ENCODE data around the gene PLEKHG4B. TPM values are rescaled to one million over a fixed set of nuclear protein-coding genes. Genes with fewer than 3 reads are reported as not detected.

Gene PLEKHG4B
- total and polyA plus RNA-seq, 2 of the 8 experiments (the other 6 are each of a cell fraction or from before 2014, with no cell fraction given) = 31.1 to 43.6 TPM

- no peak overlapping the region for H3K14ac ChIP-seq (ENCODE audit: insufficient read length)
- H4K5ac ChIP-seq (ENCODE audit: insufficient read length, low read depth, low read length) = no peak overlapping the region
- no peak overlapping the region for H2BK20ac ChIP-seq (ENCODE audit: low read length)
- H3K9ac ChIP-seq (replicated peaks in 1 of 4; ENCODE audit: extremely low read depth in 1 of 4, low read depth in 3 of 4, low read length in 3 of 4) = no peak overlapping the region
- H2BK120ac ChIP-seq (replicated peaks; ENCODE audit: low read depth, low read length) = no peak overlapping the region
- CTCF ChIA-PET (ENCODE audit: partially characterized antibody) = interaction anchor here (1.1 to 1.3 kb wide), 4 partner anchors 9 to 15 kb away, joined by 3 to 5 read pairs (median 4); partner anchors contain the start of genes CCDC127, LRRC14B and SDHA
- no peak overlapping the region for H3K23ac ChIP-seq (ENCODE audit: insufficient read length)
- no peak overlapping the region for H3K4ac ChIP-seq (replicated peaks; ENCODE audit: insufficient read length, low read depth, low read length)
- no peak overlapping the region for H3K4me3 ChIP-seq (ENCODE audit: extremely low read depth in 1 of 4, insufficient read depth in 2 of 4, low read depth in 3 of 4, low read length in 4 of 4)
- H3K79me2 ChIP-seq (ENCODE audit: control insufficient read depth in 1 of 2, insufficient read depth in 2 of 2, low read length in 2 of 2) = peaks cover 3 to 16% of the 10 kb centered on the region in 2 experiments; a peak in 1 of 4 replicates
- FAIRE-seq (no peak), DNase-seq (ENCODE audit: low read depth in 1 of 2, low spot score in 2 of 2) (peak in 1 of 2 experiments; percentile 32)
- POLR2A ChIA-PET (ENCODE audit: partially characterized antibody) = interaction anchor here (0.7 to 2.9 kb wide), 3 partner anchors 12 to 65 kb away, joined by 3 to 11 read pairs (median 5); partner anchors contain the start of genes LRRC14B and SDHA
- H3K18ac ChIP-seq (ENCODE audit: extremely low read depth, low read length) = no peak overlapping the region
- H3K79me1 ChIP-seq (ENCODE audit: low read depth, low read length) = no peaks in the 10 kb centered on the region; the same call in 1 of the 2 replicates
- no peaks in the 10 kb centered on the region for H3K27me3 ChIP-seq (replicated peaks in 1 of 4; ENCODE audit: control insufficient read depth in 3 of 4, extremely low read depth in 1 of 4, insufficient read depth in 3 of 4, low read length in 3 of 4)
- H3K4me2 ChIP-seq (ENCODE audit: insufficient read depth in 1 of 2, low read depth in 2 of 2, low read length in 2 of 2) = no peak overlapping the region
- TF ChIP-seq CBX5 (IDR thresholded peaks at IDR 0.05; ENCODE audit: low read depth, low read length) = no peak
- no peak for TF ChIP-seq SP4 (IDR thresholded peaks at IDR 0.05; ENCODE audit: low read length)
- no peak for TF ChIP-seq ATF3 (IDR thresholded peaks at IDR 0.05; ENCODE audit: insufficient read depth, low read depth, low read length)
- TF ChIP-seq SIRT6 (IDR thresholded peaks at IDR 0.05; ENCODE audit: low read length) = no peak
- no peak for TF ChIP-seq POU5F1 (IDR thresholded peaks at IDR 0.05; ENCODE audit: low read depth, low read length)
- TF ChIP-seq KDM5A (IDR thresholded peaks at IDR 0.05; ENCODE audit: low read length) = no peak
- no peak for TF ChIP-seq TCF12 (IDR thresholded peaks at IDR 0.05; ENCODE audit: low read depth, low read length)
- TF ChIP-seq SUZ12 (IDR thresholded peaks at IDR 0.05; ENCODE audit: low read length) = no peak
- peaks cover 5 to 22% of the 10 kb centered on the region in 2 experiments for H4K20me1 ChIP-seq (replicated peaks in 1 of 2; ENCODE audit: control insufficient read depth in 1 of 2, insufficient read depth in 2 of 2, low read length in 2 of 2)
- H2AK5ac ChIP-seq (ENCODE audit: low read depth, low read length) = no peak overlapping the region
- H3K23me2 ChIP-seq (ENCODE audit: low read depth, low read length) = no peaks in the 10 kb centered on the region
- no peak overlapping the region for H2BK15ac ChIP-seq (ENCODE audit: low read length)
- H3K36me3 ChIP-seq (ENCODE audit: control insufficient read depth in 2 of 4, insufficient read depth in 4 of 4, low read length in 3 of 4) = peaks cover 2 to 16% (median 10%) of the 10 kb centered on the region in 4 experiments
- no peaks in the 10 kb centered on the region; a peak in 1 of 7 replicates for H3K4me1 ChIP-seq (replicated peaks in 1 of 4; ENCODE audit: control insufficient read depth in 3 of 4, insufficient read depth in 4 of 4, low read length in 3 of 4)
- no peak overlapping the region for H4K8ac ChIP-seq (ENCODE audit: extremely low read depth, insufficient read depth, low read length)
- H2BK12ac ChIP-seq (ENCODE audit: low read depth, low read length) = no peak overlapping the region
- H3K9me3 ChIP-seq (ENCODE audit: insufficient read depth in 2 of 2, low read depth in 1 of 2, low read length in 1 of 2) = no peaks in the 10 kb centered on the region
- no peak overlapping the region for H2AFZ ChIP-seq (ENCODE audit: low read length)
- no peak overlapping the region for H3K56ac ChIP-seq (replicated peaks; ENCODE audit: insufficient read length, low read depth, low read length)
- no peak overlapping the region for H3K27ac ChIP-seq (ENCODE audit: low read depth, low read length)
- no peak overlapping the region for H4K91ac ChIP-seq (replicated peaks; ENCODE audit: insufficient read length, low read length)
- WGBS, 2 experiments (ENCODE audit: extremely low coverage in 1 of 2, insufficient coverage in 1 of 2, insufficient read length in 1 of 2, insufficient replicate concordance in 2 of 2, low coverage in 1 of 2, low lambda C conversion rate in 2 of 2, missing lambda C conversion rate in 1 of 2) = 95% methylated on average over 26 of the region's 26 CpGs; no CpG with 5 or more reads in 1 of the 2 experiments
- no peak overlapping the region for H2BK5ac ChIP-seq (ENCODE audit: low read depth, low read length)
Measured at GRCh38 chr5:203246-203930, 111.4 kb downstream of the PLEKHG4B start.
